OCI-LY3 (cell line): ENCODE data around the gene SHLD1.

Experiments used
- EZH2phosphoT487 ChIP-seq: fragments of 200-600 bp; shearing (Covaris generic); IDR thresholded peaks from 2 replicates; pipeline ENCODE4 v1.6.1; 2018; ENCODE audit warnings: antibody characterized with exemption, mixed run types, low read depth
- TF ChIP-seq, protein P1 (sequence below): fragments of 200-600, 300-600 bp; sonication (generic); IDR thresholded peaks from 2 replicates; pipeline ENCODE4 v1.5.1; 2014; ENCODE audit warnings: antibody characterized with exemption, low read length, low read depth

DNA sequence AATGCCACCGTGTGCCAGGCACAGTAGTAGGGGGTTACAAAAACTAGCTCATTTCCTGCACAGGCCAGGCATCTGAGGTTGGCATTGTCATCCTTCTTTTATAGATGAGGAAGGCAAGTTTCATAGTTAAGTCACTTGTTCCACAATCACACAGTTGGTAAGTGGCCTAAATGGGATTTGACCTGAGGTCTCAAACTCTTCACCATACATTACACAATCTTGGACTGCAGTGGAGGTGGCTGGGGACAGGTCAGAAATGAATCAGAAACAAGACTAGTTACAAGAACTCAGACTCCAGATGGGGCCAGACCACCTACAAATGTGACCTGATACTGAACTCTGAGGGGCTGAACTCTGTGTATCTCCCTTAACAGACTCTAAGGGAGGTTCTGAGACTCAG lies 150.7 kb downstream of the SHLD1 start:
- TF ChIP-seq, protein P1, sequence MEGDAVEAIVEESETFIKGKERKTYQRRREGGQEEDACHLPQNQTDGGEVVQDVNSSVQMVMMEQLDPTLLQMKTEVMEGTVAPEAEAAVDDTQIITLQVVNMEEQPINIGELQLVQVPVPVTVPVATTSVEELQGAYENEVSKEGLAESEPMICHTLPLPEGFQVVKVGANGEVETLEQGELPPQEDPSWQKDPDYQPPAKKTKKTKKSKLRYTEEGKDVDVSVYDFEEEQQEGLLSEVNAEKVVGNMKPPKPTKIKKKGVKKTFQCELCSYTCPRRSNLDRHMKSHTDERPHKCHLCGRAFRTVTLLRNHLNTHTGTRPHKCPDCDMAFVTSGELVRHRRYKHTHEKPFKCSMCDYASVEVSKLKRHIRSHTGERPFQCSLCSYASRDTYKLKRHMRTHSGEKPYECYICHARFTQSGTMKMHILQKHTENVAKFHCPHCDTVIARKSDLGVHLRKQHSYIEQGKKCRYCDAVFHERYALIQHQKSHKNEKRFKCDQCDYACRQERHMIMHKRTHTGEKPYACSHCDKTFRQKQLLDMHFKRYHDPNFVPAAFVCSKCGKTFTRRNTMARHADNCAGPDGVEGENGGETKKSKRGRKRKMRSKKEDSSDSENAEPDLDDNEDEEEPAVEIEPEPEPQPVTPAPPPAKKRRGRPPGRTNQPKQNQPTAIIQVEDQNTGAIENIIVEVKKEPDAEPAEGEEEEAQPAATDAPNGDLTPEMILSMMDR = no peak
- no peak for TF ChIP-seq EZH2phosphoT487
